HG02981 (cell line): ENCODE measurements around the gene PLEKHD1.
"Not testable (repeated sequence)": the region's sequence is repeated elsewhere in the genome, so short reads cannot be mapped to it uniquely, and the experiment has no call there.

Source experiments
- ATAC-seq: cut with Tn5 transposase; IDR thresholded peaks from one replicate; pipeline ENCODE4 v1.9.1; 2021; ENCODE audit warnings: mild to moderate bottlenecking, moderate library complexity; ENCODE audit not compliant: unreplicated experiment

Gene PLEKHD1

DNA sequence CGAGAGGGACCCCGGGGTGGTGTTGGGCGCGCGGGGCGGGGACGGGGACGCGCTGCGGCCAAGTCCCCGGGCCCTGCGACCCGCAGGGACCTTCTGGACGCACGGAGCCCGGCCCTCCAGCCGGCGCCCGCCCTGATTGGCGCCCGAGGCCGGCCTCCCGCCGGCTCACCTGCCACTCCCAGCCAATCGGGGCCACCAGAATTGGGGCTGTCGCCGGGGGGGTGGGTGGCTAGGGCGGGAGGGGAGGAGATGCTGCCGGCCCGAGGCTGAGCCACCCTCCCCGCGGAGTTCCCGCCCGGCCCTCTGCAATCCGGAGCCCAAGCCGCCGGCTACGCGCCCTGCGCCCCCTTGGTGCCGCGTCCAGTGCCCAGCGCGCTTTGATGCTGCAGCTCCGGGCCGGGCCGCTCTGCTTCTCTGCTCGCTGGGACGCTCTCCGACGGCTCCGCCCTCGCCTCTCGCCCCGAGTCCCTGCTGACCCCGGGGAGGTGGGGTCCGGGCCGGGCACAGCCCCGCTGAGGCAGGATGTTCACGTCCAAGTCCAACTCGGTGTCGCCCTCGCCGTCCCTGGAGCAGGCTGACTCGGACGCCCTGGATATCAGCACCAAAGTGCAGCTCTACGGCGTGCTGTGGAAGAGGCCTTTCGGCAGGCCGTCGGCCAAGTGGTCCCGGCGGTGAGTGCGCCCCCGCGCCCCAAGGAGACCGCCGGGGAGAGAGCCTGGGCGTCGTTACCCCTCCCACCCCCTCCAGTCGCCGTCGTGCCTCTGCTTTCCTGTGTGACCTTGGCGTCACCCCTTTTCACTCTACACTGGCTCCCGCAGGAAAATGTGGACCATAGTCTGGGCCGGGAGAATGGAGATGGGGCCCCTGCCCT, at the start of gene PLEKHD1:
PLEKHD1 (plus strand) TSS at position 285 of the 871 bp plus-strand sequence; CDS start at position 523, 238 bp downstream.
- ATAC-seq, result no peak

GRCh38 chr14:69439521-69440270, 44.8 kb upstream of the PLEKHD1 start:
- no peak for ATAC-seq

DNA sequence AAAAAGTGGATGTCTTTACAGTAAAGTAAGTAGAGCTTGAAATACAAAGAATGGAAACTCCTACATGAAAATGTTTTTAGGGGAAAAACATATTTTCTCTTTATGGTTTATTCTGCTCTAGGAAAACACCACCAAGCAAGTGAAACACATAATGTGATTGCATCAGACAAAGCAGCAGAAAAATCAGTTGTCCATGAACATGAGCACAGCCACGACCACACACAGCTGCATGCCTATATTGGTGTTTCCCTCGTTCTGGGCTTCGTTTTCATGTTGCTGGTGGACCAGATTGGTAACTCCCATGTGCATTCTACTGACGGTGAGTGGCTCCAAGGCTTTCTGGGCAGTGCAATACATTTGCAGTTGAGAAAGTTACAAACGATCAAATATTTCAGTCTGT, 42.6 kb upstream of the PLEKHD1 start:
- ATAC-seq, result no peak

DNA sequence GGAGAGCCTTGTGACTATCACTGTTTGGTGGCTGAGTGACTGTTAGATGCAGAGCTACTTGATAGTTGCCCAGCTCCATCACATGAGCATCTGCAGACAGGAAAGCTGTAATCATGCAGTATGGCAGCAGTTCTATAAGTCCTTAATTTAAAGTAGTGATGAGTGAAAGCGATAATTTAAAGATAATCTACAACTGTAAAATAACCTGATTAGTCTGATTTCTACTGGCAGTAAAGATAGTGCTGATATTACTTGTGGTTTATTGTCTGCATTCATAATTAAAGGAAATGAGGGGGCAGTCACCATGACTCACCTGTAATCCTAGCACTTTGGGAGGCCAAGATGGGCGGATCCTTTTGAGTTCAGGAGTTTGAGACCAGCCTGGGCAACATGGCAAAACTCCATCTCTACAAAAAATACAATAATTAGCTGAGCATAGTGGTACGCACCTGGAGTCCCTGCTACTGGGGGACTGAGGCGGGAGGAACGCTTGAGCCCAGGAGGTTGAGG, 41.2 kb upstream of the PLEKHD1 start:
- no peak for ATAC-seq

GRCh38 chr14:69449216-69449615, 35.3 kb upstream of the PLEKHD1 start:
- ATAC-seq, result no peak

GRCh38 chr14:69451941-69452340, 32.6 kb upstream of the PLEKHD1 start:
- no peak for ATAC-seq

DNA sequence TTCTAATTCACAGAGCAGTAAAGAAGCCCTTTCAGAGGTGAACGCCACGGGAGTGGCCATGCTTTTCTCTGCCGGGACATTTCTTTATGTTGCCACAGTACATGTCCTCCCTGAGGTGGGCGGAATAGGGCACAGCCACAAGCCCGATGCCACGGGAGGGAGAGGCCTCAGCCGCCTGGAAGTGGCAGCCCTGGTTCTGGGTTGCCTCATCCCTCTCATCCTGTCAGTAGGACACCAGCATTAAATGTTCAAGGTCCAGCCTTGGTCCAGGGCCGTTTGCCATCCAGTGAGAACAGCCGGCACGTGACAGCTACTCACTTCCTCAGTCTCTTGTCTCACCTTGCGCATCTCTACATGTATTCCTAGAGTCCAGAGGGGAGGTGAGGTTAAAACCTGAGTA, 26.2 kb upstream of the PLEKHD1 start:
- ATAC-seq, result no peak

DNA sequence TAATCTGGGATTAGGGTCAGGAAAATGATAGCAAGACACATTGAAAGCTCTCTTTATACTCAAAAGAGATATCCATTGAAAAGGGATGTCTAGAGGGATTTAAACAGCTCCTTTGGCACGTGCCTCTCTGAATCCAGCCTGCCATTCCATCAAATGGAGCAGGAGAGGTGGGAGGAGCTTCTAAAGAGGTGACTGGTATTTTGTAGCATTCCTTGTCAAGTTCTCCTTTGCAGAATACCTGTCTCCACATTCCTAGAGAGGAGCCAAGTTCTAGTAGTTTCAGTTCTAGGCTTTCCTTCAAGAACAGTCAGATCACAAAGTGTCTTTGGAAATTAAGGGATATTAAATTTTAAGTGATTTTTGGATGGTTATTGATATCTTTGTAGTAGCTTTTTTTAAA, 25.4 kb upstream of the PLEKHD1 start:
- no peak for ATAC-seq

DNA sequence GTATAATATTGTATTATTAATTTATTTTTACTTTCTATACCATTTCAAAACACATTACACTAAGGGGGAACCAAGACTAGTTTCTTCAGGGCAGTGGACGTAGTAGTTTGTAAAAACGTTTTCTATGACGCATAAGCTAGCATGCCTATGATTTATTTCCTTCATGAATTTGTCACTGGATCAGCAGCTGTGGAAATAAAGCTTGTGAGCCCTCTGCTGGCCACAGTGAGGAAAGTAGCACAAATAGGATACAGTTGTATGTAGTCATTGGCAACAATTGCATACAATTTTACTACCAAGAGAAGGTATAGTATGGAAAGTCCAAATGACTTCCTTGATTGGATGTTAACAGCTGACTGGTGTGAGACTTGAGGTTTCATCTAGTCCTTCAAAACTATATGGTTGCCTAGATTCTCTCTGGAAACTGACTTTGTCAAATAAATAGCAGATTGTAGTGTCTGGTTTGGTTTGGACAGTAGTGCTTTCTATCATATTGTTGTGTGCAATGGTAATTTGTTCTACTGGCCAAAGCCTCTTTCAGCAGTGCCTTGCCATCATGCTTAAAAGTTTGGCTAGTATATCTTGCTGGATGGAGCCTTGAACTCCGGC, 24.3 kb upstream of the PLEKHD1 start:
- ATAC-seq, result no peak

- ATAC-seq, result no peak
Observed at GRCh38 chr14:69464379-69464778, 20.1 kb upstream of the PLEKHD1 start.

GRCh38 chr14:69464829-69465228, 19.7 kb upstream of the PLEKHD1 start:
- ATAC-seq, result no peak

- ATAC-seq, result no peak
Observed at GRCh38 chr14:69468949-69469348, 15.6 kb upstream of the PLEKHD1 start.

GRCh38 chr14:69471436-69471835, 13.1 kb upstream of the PLEKHD1 start:
- ATAC-seq, result no peak

- no peak for ATAC-seq
Observed at GRCh38 chr14:69471916-69472315, 12.6 kb upstream of the PLEKHD1 start.

- no peak for ATAC-seq
Observed at GRCh38 chr14:69473260-69473659, 11.3 kb upstream of the PLEKHD1 start.

DNA sequence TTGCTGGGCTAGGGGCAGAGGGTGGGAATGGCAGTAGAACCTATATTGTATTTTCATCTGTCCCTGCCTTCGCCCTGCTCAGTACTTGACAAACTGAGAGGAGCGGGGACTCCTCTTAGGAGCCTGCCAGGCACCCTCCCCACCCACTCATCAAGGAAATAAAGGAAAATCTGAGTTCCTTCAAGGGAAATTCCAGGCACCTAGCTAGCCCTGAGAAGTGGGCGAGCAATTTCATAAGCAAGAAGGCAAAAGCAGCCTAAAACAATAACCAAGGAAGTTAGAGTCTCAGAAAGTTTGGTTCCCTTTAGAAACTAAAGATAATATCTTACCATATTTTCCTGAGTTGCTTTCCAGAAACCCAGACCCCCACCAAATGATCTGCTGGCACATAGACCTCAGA, 10.6 kb upstream of the PLEKHD1 start:
- ATAC-seq, result no peak

- ATAC-seq, result no peak
Observed at GRCh38 chr14:69475194-69475818, 9.2 kb upstream of the PLEKHD1 start.

DNA sequence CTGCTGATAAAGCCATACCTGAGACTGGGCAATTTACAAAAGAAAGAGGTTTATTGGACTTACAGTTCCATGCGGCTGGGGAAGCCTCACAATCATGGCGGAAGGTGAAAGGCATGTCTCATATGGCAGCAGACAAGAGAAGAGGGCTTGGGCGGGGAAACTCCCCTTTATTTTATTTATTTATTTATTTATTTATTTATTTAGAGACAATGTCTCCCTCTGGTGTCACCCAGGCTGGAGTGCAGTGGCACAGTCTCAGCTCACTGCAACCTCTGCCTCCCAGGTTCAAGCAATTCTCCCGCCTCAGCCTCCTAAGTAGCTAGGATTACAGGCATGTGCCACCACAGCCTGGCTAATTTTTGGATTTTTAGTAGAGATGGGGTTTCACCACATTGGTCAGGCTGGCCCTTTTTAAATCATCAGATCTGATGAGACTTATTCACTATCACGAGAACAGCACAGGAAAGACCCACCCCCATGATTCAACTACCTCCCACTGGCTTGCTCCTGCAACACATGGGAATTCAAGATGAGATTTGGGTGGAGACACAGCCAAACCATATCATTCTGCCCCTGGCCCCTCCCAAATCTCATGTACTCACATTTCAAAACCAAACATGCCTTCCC, 7.6 kb upstream of the PLEKHD1 start:
- ATAC-seq, result not testable (repeated sequence)

- ATAC-seq, result not testable (repeated sequence)
Observed at GRCh38 chr14:69478055-69478454, 6.5 kb upstream of the PLEKHD1 start.

DNA sequence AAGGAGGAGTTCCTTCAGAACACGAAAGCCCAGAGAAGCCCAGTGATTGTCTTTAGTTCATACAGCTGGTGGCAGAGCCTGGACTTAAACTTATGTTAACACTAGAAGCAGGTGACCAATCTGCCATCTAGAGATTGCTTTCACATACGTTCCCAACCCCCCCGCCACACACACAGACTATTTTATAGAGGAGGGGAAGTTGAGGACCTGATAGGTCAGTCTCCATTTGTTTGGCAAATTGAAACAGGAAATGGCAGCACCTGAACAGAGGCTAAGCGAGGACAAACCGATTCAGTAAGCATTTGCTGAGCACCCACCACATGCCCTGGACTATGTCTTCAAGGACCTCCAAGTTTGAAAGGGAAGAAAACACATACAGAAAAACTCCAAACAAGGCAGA, 4.8 kb upstream of the PLEKHD1 start:
- no peak for ATAC-seq

GRCh38 chr14:69480136-69480535, 4.4 kb upstream of the PLEKHD1 start:
- no peak for ATAC-seq
